ENCODE results near the gene IQGAP1.

Gene IQGAP1

DNA sequence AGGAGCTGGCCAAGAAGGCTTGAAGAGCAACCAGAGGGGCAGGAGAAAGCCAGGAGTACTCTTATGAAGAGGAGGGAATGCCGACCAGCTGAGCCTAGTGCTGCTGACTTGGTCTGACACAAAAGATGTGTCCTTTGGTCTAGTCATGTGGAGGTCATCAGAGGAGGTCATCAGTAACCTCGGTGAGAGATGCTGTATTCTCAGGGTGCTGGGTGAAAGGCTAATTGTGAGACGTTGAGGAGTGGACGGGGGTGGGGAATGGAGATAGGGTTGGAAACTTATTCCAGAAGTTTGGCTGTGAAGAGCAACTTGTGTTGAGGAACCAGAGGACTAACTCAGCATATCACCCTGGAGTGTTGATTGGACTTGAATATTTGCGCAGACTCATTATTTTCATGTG lies 147.2 kb downstream of the IQGAP1 start:
- no peak for DNase-seq

DNA sequence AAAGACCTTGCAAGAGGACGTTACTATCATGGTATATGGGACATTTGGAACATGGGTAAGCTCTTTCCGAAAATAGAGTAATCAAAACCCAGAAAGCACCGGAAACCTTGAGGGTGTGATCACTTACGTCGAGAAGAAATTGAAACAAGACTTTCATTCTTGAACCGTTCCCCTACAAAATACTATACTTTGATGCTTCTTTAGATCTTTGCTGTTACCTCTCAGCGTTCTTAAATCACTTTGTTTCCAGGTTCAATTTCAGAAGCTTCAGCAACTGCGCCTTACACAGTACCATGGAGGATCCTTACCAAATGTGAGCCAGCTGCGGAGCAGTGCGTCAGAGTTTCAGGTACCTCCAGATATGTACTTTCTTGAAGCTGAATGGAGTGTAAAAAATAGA lies 151.7 kb downstream of the IQGAP1 start:
- DNase-seq: no peak

DNA sequence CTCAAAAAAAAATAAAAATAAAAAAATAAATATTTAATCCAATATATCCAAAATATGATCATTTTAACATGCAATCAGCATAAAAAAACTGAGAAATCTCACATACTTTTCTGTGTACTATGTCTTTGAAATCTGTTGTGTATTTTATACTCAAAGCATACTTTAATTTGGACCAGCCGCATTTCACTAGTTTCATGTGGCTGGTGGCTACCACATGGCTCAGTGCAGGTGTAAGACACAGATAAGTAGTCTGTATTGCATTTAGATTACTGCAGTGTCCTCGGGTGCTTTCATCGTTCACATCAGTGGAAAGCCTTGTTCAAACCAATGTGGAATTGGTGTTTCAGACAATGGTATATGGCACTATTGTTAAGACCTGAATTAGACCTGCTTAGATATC lies 152.7 kb downstream of the IQGAP1 start:
- DNase-seq: no peak

DNA sequence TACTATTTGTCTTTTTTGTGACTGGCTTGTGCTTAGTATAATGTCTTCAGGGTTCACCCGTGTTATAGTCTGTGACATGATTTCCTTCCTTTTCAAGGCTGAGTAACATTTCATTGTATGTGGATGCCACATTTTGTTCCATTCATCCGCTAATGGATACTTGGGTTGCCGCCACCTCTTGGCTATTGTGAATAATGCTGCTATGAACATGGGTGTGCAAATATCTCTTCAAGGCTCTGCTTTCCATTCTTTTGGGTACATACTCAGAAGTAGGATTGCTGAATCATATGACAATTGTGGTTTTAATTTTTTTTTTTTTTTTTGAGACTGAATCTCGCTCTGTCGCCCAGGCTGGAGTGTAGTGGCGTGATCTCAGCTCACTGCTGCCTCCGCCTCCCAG lies 157.1 kb downstream of the IQGAP1 start:
- DNase-seq: no peak

DNA sequence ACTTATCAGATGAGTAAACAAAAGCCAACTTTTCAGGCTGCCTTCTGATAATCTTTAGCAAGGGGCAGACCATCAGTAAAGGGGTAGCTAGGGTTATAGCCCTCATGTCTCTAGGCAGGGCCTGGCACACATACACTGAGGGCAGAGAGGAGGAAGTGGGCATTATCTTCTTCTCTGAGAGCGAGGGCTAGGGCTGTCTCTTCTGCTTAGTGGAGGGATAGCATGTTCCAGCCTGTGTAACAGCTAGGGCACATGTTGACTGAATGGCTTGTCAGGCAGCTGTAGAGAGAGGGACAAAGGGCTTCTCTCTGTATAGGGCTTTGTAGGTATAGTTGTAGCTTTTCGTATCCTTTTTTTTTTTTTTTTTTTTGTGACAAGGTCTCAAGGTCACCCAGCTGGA lies 159.5 kb downstream of the IQGAP1 start:
- no peak for DNase-seq

DNA sequence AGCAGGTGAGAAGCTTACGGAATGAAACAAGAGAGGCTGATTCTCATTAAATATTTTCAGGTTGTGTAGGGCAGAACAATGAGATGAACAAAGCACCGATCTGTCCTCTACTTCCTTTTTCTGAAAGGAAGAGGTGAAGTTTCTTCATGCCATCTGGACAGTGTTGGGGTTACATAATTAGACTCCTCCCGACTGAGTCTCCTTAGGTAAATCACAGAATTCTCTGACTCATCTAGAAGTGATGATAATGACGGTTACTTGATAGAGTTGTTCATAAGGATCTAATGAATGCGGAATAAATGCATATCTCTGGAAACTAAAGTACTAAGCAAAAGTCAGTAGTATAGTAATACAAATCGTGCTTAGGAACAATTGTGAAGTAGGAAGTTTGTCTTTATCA lies 162.9 kb downstream of the IQGAP1 start:
- DNase-seq: no peak

All from NCI-H146 (cell line).